Measurements from ENCODE around the gene FAM161A. TPM values are rescaled to one million over a fixed set of nuclear protein-coding genes. Genes with fewer than 3 reads are reported as not detected.

Gene FAM161A
- total RNA-seq, 3 donors from 2014 or later (not counting 1 experiment from before 2014, with no cell fraction given) = 0.68 to 1.1 (median 0.88) TPM

- no peak overlapping the region for H3K4me3 Mint-ChIP-seq
- no peak for ATAC-seq
- Histone ChIP-seq H3K27ac (ENCODE audit: low read length) (no peak overlapping the region), H3K27me3 (ENCODE audit: control insufficient read depth, insufficient read depth, low read length) (no peaks in the 10 kb centered on the region), H3K4me3 (ENCODE audit: low read length) (no peak overlapping the region), H3K36me3 (ENCODE audit: control insufficient read depth, insufficient read depth, low read length) (no peaks in the 10 kb centered on the region), H3K4me1 (ENCODE audit: control insufficient read depth, insufficient read depth, low read length) (no peaks in the 10 kb centered on the region), H3K9me3 (ENCODE audit: control insufficient read depth, insufficient read depth, low read length) (no peaks in the 10 kb centered on the region)
- TF ChIP-seq, protein P1, sequence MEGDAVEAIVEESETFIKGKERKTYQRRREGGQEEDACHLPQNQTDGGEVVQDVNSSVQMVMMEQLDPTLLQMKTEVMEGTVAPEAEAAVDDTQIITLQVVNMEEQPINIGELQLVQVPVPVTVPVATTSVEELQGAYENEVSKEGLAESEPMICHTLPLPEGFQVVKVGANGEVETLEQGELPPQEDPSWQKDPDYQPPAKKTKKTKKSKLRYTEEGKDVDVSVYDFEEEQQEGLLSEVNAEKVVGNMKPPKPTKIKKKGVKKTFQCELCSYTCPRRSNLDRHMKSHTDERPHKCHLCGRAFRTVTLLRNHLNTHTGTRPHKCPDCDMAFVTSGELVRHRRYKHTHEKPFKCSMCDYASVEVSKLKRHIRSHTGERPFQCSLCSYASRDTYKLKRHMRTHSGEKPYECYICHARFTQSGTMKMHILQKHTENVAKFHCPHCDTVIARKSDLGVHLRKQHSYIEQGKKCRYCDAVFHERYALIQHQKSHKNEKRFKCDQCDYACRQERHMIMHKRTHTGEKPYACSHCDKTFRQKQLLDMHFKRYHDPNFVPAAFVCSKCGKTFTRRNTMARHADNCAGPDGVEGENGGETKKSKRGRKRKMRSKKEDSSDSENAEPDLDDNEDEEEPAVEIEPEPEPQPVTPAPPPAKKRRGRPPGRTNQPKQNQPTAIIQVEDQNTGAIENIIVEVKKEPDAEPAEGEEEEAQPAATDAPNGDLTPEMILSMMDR (IDR thresholded peaks at IDR 0.05) = no peak
- intact Hi-C loops (cut with micrococcal nuclease) = no loop called here
- no peak overlapping the region for H3K27ac Mint-ChIP-seq
- no peak for DNase-seq
- H3K36me3 Mint-ChIP-seq = peaks cover 5% of the 10 kb centered on the region
- H3K9me3 Mint-ChIP-seq = peaks cover 4 to 5% of the 10 kb centered on the region in 2 donors
- peaks cover 12 to 24% of the 10 kb centered on the region in 2 donors for H3K27me3 Mint-ChIP-seq (ENCODE audit: low read depth in 2 of 2)
- no peaks in the 10 kb centered on the region for H3K4me1 Mint-ChIP-seq
Measured at GRCh38 chr2:61785583-61785982, 68.3 kb downstream of the FAM161A start.

DNA sequence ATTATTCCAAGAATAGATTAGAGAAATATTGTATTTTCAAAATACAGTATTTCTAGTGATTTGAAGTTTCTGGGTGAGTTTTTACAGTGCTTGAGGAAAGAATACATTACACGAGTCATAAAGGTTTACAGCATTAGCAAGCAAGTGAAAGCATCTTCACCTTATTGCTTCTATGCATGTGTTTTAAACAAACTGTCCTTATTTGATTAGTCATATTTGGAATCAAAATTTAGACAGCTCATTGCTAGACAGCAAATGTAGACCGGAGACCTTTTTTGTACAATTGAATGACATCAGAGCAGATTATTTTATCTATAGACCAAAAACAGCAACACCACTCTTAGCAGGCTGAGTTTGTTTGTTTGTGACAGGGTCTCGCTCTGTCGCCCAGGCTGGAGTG is 69.2 kb downstream of the FAM161A start:
- Mint-ChIP-seq H3K27me3 (ENCODE audit: low read depth in 2 of 2) (peaks cover 21 to 31% of the 10 kb centered on the region in 2 donors), H3K4me3 (no peak overlapping the region), H3K36me3 (peaks cover 9% of the 10 kb centered on the region), H3K27ac (no peak overlapping the region), H3K9me3 (peaks cover 4 to 6% of the 10 kb centered on the region in 2 donors), H3K4me1 (no peaks in the 10 kb centered on the region)
- H3K27ac ChIP-seq (ENCODE audit: low read length) = no peak overlapping the region
- H3K4me1 ChIP-seq (ENCODE audit: control insufficient read depth, insufficient read depth, low read length) = no peaks in the 10 kb centered on the region
- intact Hi-C loops (cut with micrococcal nuclease) = no loop called here
- TF ChIP-seq, protein P1 (IDR thresholded peaks at IDR 0.05) = no peak
- H3K36me3 ChIP-seq (ENCODE audit: control insufficient read depth, insufficient read depth, low read length) = no peaks in the 10 kb centered on the region
- no peak for ATAC-seq
- no peak overlapping the region for H3K4me3 ChIP-seq (ENCODE audit: low read length)
- H3K9me3 ChIP-seq (ENCODE audit: control insufficient read depth, insufficient read depth, low read length) = no peaks in the 10 kb centered on the region
- WGBS (ENCODE audit: insufficient coverage) = 91% methylated on average over 3 of the region's 4 CpGs
- DNase-seq = no peak
- no peaks in the 10 kb centered on the region for H3K27me3 ChIP-seq (ENCODE audit: control insufficient read depth, insufficient read depth, low read length)

- H3K36me3 ChIP-seq (ENCODE audit: control insufficient read depth, insufficient read depth, low read length) = no peaks in the 10 kb centered on the region
- TF ChIP-seq, protein P1 (IDR thresholded peaks at IDR 0.05) = no peak
- H3K9me3 Mint-ChIP-seq = peaks cover 4 to 6% of the 10 kb centered on the region in 2 donors
- DNase-seq (no peak), ATAC-seq (no peak)
- no peak overlapping the region for H3K4me3 Mint-ChIP-seq
- no peaks in the 10 kb centered on the region for H3K4me1 ChIP-seq (ENCODE audit: control insufficient read depth, insufficient read depth, low read length)
- 89% methylated on average over 8 of the region's 8 CpGs for WGBS (ENCODE audit: insufficient coverage)
- H3K4me1 Mint-ChIP-seq = no peaks in the 10 kb centered on the region
- no peak overlapping the region for H3K4me3 ChIP-seq (ENCODE audit: low read length)
- H3K27ac ChIP-seq (ENCODE audit: low read length) = peak overlapping the region; percentile 14
- H3K27me3 Mint-ChIP-seq (ENCODE audit: low read depth in 2 of 2) = peaks cover 35 to 56% of the 10 kb centered on the region in 2 donors
- H3K27me3 ChIP-seq (ENCODE audit: control insufficient read depth, insufficient read depth, low read length) = no peaks in the 10 kb centered on the region
- H3K9me3 ChIP-seq (ENCODE audit: control insufficient read depth, insufficient read depth, low read length) = no peaks in the 10 kb centered on the region
- no peak overlapping the region for H3K27ac Mint-ChIP-seq
- intact Hi-C loops (cut with micrococcal nuclease) = no loop called here
- H3K36me3 Mint-ChIP-seq = peaks cover 8% of the 10 kb centered on the region
Measured at GRCh38 chr2:61775956-61776570, 77.8 kb downstream of the FAM161A start.

Other genes starting within 250 kb of the FAM161A start
- 100 to 1,000 TPM in 1 of 3 donors, 10 to 100 TPM in 2; 79.4 to 108 (median 84.5) TPM for gene CCT4, start 34.6 kb upstream of the FAM161A start, total RNA-seq
- 10 to 100 TPM; 24.3 to 36.7 (median 27.2) TPM for gene COMMD1, start 51.6 kb upstream of the FAM161A start, total RNA-seq

All from natural killer cell (primary cell).